Esophagus mucosa (tissue), 1 donor: Measurements from ENCODE around the gene GSK3A. TPM values are rescaled to one million over a fixed set of nuclear protein-coding genes. Genes with fewer than 3 reads are reported as not detected.

Experiments used
- ATAC-seq: fragments of 200-7000 bp; cut with Tn5 transposase; one replicate; pipeline ENCODE4 v1.9.1; 2020
- total RNA-seq: library from RNA; stranded (reverse); gene quantifications from one replicate; pipeline ENCODE4 v1.2.4, GENCODE V29; 2023
- donor health status: DM: yes; HTN: yes; CAD: no.

Gene GSK3A
- total RNA-seq, 1 donor from 2014 or later, result 26.4 TPM

DNA sequence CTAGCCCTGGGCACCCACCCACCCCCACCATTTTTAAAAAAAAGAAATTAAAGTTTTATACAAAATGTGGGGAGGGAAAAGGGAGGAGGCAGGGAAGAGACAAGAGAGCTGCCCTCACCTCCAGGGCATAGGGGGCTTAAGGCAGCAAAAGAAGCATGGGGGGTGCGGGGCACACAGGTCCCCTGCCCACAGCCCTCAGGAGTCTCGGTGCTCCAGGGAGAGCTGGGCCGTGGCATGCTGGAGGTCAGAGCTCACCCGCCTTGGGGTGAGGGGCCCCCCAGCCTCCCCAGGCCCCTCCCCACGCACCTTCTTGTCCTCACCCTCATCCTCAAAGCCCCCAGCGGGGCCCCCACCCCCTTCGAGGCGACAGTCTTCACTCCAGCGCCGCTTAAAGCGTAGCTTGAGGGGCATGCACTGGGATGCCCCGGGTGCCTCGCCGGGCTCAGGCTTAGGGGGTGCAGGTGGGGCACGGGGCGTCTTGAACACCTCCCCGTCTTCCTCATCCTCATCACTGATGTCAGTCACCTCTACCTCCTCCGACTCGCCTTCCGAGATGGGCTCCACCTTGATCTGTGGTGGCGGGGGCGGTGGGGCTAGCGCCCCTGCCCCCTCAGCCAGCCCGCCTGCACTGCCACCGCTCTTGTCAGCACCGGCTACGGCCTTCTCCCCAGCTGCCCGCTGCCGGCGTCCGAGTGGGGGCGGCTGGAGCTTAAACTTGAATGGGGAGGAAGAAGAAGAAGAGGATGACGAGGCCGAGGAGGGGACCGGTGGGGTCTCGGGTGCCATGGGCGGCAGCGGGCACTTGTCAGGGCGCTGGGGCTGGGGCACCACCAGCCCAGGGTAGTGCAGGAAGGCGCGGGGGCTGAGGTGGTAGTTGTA, 6.1 kb upstream of the GSK3A start:
- ATAC-seq, result no peak

DNA sequence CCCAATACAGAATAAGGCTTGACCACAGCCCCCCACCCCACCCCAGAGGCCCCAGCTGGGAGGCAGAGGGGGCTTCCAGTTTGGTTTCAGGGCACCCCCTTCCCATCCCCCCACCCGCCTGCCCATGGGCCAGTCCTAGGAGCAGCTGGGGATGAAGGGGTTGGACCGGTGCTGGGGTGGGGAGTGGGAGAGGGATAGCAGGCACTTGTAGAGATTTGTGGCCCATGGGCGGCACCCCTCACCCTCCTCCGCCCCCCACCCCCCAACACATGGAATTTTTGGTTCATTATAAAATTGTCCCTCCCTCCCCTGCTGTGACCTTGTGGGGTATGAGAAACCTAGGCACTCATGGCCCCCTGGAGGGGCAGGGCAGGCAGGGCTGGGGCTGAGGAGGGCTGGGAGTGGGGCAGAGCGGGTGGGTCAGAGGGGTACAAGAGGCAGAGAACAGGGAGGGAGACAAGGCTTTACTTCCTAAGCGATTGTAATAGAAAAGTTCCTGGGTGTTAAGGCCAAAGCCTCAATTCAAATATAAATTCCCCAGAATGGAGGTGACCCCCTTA, 5.3 kb upstream of the GSK3A start:
- no peak for ATAC-seq

DNA sequence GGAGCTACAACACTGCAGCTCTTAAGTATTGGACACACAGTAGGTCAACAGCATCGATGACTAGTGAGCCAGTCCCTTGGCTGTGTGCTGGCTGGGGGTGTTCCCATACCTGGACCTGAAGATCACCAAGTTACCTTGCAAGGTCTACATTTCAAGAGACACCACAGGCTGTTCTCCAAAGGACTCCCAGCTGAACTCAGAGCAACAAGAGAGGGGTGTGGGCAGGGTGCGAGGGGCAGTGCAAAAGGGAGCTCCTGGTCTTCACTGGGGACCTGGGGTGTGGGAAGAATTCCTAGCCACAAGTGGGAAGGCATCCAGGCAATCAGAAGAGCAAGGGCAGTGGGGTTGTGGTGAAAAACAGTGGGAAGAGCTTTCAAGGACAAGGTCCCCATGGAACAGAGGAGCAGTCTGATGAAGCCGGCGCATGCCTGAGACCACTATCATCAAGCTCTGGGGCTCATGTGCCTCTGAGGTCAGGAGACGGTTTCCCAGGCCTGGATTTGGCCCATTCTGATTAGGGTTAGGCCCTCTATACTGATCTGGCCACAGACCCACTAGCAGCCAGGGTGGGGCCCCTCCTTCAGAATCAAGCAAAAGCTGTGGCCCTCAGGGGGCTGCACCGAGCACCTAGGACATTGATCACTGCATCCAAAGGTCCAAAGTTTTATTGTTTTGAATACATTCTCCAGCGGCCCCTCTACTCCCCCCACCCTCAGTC, 4.7 kb upstream of the GSK3A start:
- ATAC-seq, result no peak

- no peak for ATAC-seq
These were observed 3.9 kb upstream of the GSK3A start for GRCh38 chr19:42246143-42246921.

- ATAC-seq, result no peak
These were observed 2.8 kb upstream of the GSK3A start for GRCh38 chr19:42245231-42245630.

DNA sequence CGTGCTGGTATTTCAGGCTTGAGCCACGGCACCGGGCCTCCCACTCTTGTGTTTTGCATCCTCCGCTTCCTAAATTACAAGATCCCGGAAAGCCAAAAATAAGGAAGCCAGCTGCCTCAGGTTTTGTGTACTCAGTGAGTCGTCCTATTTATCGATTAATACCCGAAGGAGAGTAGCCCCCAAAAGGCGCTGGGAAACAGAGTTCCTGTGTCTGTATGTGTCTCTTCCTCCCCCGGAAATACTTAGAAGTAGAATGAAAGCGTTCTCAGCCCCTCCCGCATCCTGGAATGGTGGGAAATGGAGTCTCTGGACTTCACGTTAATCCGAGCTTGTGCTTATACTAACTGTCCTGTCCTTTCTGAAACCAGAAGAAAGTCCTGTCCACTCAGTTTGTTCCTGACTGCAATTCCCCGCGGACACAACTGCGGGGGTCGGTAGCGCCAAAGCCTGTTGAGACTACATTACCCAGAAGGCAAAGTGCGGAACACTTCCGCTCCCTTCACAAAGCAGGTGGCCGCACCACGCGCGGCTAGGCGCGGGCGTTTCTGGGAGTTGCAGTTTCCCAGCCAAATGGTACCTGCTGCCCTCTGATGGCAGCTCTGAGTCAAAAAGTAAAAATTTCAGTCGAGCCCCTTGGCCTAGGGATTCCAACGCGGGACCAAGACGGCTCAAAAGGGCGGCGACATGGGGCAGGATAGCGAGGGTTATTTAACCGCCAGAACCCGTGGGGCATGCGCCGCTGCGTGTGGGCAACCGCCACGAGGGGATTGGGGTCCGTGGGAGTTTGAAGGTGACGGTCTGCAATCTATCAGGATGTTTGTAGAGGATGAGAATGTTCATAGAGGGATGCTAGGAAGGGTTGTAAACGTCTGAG, 2.2 kb upstream of the GSK3A start:
- ATAC-seq, result peak; percentile 33

- ATAC-seq, result no peak
These were observed 312 bp downstream of the GSK3A start for GRCh38 chr19:42242069-42242511.

- no peak for ATAC-seq
These were observed 1.1 kb downstream of the GSK3A start for GRCh38 chr19:42241279-42241678.

DNA sequence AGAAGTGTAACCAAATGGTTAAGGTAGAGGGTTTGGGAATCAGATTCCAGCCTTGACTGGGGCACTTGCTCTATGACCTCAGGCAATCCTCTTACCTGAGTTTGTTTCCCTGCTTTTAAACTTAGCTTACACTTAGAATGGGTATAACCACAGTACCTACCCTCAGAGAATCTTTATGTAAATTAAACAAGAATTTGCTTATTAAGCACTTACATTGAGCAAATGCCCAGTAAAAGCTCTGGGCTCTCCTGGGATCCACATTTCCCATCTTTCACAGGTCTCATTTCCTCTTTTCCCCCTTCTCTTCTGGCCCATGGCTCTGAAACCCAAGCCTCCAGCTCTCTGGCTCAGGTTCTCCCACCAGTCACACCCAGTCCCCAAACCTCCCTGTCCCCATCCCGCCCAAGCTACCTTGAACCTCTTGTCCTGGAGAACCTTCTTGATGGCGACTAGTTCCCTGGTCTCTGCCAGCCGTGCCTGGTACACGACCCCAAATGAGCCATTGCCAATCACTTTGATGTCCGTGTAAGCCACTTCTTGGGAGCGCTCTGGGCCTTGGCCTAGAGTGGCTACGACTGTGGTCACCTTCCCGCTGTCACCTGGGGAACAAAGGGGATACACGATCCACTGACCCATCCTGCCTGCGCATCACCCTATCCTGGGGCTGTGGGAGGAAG, 2.7 kb downstream of the GSK3A start:
- no peak for ATAC-seq

DNA sequence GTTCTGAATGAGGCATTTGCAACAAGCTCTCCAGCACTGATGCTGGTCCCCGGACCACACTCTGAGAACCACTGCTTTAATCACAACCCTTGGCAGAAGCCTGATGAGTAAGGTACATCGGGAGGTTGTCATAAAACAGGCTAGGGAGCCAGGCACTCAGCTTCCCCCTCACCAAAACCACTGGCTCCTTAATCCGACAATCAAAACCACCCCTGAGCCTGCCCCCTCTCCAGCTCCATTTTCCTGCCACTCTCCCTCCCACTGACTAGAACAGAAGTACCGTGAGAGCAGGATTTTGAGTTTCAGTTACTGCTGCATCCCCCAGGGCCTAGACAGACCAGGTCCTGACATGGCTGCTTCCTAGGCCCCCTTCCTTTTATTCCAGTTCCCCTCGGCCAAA, 7.2 kb downstream of the GSK3A start:
- no peak for ATAC-seq

- ATAC-seq, result no peak
These were observed 8.0 kb downstream of the GSK3A start for GRCh38 chr19:42234364-42234763.

DNA sequence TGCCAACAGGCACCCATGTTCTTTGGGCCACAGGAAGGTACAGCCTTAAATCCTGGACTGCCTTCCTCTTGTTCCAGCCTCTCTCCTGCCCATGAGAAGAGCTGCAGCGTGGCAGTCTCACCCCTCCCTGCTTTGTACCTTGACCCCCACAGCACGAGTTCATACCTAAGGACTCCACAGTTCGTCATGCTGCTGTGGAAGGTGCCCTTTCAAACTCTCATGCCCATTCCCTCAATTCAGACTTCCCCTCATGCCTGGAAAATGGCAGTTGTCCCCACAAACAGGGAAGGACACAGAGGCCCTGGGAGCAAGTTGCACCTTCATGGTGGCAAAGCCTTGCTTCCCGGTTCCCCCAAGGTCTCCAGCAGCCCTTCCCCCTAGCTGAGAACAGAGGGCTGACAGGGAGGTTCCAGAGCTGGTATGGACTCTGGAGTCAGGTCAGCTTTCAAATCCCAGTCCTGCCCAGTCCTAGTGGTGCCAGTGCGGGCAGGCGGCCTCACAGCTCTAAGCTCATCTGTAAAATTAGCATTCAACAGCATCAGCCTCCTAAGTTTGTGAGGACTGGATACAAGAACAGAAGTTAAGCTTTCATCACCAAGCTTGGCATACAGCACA, 8.6 kb downstream of the GSK3A start:
- no peak for ATAC-seq

- ATAC-seq, result no peak
These were observed 9.3 kb downstream of the GSK3A start for GRCh38 chr19:42233106-42233505.

DNA sequence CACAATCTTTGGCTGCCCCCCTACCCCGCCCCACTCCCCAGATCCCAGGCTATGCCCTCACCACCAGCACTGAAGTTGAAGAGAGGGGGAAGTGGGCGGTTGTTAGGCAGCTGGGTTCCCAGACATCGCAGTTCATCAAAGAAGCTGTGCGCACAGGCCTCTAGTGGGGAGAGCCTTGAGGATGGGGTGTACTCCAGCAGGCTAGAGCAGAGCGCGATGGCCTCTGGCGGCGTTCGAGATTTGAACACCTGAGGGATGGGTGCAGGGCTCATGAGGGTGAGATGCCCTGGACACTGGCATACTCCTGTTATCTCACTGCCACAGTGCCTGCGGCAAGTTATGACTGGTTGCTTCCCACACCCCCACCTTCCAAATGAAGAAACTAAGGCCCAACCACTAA, 10.0 kb downstream of the GSK3A start:
- no peak for ATAC-seq

DNA sequence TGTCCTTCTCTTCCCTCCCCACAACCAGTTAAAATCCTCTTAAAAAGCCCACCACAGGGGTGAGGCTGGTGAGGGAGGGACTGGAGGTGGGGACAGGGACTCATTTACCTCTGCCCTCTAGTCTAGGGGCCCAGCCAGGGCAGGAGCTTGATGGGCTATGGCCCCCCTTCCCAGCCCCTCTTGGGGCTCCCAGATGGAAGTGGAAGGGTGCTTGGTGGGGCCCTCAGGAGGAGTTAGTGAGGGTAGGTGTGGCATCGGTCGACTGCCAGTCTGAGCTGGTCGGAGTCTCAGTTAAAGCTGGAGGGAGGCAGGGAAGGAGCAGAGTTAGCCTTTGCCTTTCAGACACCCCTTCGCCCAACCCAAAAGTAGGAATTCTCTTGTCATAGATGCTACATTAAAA, 11.8 kb downstream of the GSK3A start:
- no peak for ATAC-seq

- no peak for ATAC-seq
These were observed 12.5 kb downstream of the GSK3A start for GRCh38 chr19:42229855-42230351.

DNA sequence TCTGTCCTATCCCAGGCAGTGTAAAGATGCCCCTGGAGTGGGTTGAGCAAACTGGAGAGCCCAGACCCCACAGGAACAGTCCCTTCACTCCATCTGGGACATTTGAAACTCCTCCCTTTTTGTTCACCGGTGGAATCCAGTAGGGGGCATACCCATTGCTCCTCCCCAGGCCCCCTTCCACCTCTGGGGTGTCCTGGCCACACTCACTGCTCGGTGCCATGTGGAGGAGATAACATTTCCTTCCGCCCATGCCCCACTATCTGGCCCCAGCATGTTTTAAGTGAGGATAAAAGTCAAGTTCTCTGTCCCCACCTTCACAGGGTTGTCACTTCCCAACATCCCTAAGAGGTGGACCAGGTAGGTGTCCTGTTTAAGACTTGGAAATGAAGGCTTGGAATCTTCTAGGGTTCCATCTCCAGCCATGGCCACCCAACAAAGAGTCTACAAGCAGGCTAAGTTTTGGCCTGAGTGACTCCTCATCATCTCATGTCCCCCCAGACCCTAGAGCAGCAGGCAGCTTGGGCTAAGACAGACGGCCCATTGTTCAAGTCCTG, 13.0 kb downstream of the GSK3A start:
- no peak for ATAC-seq

DNA sequence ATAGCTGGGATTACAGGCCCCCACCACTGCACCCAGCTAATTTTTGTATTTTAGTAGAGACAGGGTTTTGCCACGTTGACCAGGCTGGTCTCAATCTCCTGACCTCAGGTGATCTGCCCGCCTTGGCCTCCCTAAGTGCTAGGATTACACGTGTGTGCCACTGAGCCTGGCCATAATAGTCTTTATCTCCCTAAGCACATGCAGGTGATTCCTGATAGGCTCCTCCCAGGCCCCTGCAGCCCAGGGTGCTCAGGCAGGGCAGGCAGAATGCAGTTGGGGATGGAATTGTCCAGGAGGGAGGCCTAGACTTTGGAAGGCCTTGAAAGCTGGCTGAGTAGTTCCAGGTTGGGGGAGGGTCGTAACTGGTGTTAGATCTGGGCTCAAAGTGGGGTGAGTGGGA, 13.8 kb downstream of the GSK3A start:
- ATAC-seq, result no peak

GRCh38 chr19:42226886-42227285, 15.5 kb downstream of the GSK3A start:
- no peak for ATAC-seq

DNA sequence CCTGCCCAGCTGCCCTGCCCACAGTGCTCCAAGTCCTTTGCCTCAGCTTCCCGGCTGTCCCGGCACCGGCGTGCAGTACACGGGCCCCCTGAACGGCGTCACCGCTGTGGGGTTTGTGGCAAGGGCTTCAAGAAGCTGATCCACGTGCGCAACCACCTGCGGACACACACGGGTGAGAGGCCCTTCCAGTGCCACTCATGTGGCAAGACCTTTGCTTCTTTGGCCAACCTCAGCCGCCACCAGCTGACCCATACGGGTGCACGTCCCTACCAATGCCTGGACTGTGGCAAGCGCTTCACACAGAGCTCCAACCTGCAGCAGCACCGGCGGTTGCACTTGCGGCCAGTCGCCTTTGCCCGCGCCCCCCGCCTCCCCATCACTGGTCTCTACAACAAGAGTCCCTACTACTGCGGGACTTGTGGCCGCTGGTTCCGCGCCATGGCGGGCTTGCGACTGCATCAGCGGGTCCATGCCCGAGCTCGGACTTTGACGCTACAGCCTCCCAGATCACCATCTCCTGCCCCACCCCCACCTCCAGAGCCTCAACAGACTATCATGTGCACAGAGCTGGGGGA, 16.6 kb downstream of the GSK3A start:
- no peak for ATAC-seq
